Suprapubic skin (tissue), 3 donors: ENCODE measurements around the gene C3orf52.

ENCODE experiments used
- CTCF ChIP-seq, 2 donors: fragments of 200-600 bp in 1 of 2; fragments of 450-650 bp in 1 of 2; sonication (generic) in 1 of 2; IDR thresholded peaks; one replicate each; pipeline ENCODE4 v1.5.1; 2016 to 2019; ENCODE audit warnings: antibody characterized with exemption in 2 of 2, mild to moderate bottlenecking in 1 of 2, moderate library complexity in 1 of 2
- EP300 ChIP-seq: sonication (generic); formaldehyde crosslinking; IDR thresholded peaks from one replicate; pipeline ENCODE4 v1.6.1; 2017; ENCODE audit warnings: antibody characterized with exemption

DNA sequence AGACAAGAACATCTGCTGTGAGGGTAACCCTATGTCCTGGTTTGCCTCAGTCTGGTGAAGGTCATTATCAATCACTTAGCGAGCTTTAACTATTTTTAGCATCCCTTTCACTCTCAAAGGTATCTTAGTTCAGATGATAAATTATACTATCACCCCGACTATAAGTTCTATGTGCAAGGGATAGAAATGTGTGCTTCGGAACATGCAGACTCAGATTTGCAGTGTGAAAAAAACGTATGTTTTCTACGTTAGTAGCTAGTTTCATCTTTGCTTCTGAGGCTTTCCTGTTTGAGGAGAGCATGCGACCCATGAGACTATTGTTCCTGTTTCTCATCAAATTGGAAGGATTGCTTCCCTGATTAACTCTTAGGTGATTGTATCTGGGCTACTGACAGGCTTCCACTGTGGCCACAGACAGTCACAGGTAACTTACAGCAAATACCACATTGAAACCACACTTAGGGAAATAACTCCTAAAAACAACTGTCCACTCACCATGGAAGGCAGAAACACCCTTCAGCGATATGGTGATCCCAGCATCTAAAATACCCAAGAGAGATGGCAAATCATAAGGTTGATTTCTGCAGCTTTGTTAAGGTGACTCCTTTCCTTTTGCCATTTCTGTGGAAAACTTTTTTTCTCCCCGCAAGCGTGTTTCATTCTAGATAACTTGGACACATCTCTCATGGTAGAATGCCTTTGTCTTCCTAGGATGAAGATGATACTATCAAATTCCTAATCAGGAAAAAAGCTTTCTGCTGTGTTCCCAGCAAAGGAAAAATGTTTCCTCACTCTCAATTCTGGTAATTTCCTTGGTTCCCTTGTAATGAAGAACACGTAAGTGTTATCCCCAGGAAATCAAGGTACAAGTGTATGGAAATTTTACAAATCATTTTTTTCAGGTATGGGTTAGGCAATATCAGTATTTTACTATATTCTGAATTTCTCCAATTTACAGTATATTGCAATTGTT, 41.6 kb downstream of the C3orf52 start:
- TF ChIP-seq CTCF (IDR thresholded peaks at IDR 0.05) = no peak
- TF ChIP-seq EP300 = no peak
